Parathyroid adenoma (tissue), 2 donors: ENCODE data around the gene ASTL.

ENCODE experiments used
- H2AFZ ChIP-seq: fragments of 300-600 bp; sonication (generic); one replicate; pipeline ENCODE4 v1.7.0; 2017; ENCODE audit warnings: antibody characterized with exemption, mild to moderate bottlenecking
- H3K27ac ChIP-seq: fragments of 300-600 bp; sonication (generic); one replicate; pipeline ENCODE4 v1.7.0; 2017
- H3K27me3 ChIP-seq: fragments of 300-600 bp; sonication (generic); one replicate; pipeline ENCODE4 v1.7.0; 2017; ENCODE audit warnings: low read length; ENCODE audit not compliant: control insufficient read depth, insufficient read depth
- H3K36me3 ChIP-seq: fragments of 300-600 bp; sonication (generic); one replicate; pipeline ENCODE4 v1.7.0; 2017; ENCODE audit warnings: low read length; ENCODE audit not compliant: control insufficient read depth, insufficient read depth
- H3K4me1 ChIP-seq: fragments of 300-600 bp; sonication (generic); one replicate; pipeline ENCODE4 v1.7.0; 2017; ENCODE audit warnings: control low read depth
- H3K4me2 ChIP-seq: fragments of 300-600 bp; sonication (generic); one replicate; pipeline ENCODE4 v1.7.0; 2017; ENCODE audit warnings: low read length
- H3K4me3 ChIP-seq: fragments of 300-600 bp; sonication (generic); one replicate; pipeline ENCODE4 v1.7.0; 2017; ENCODE audit warnings: low read depth, low read length
- H3K79me2 ChIP-seq: fragments of 300-600 bp; sonication (generic); one replicate; pipeline ENCODE4 v1.7.0; 2017; ENCODE audit warnings: control low read depth
- H3K9ac ChIP-seq: fragments of 300-600 bp; sonication (generic); one replicate; pipeline ENCODE4 v1.7.0; 2017; ENCODE audit warnings: mild to moderate bottlenecking
- H3K9me3 ChIP-seq: fragments of 300-600 bp; sonication (generic); one replicate; pipeline ENCODE4 v1.7.0; 2017; ENCODE audit warnings: low read length; ENCODE audit not compliant: control insufficient read depth
- CTCF ChIP-seq: fragments of 300-600 bp; sonication (generic); IDR thresholded peaks from one replicate; pipeline ENCODE4 v1.7.0; 2017; ENCODE audit warnings: antibody characterized with exemption, mild to moderate bottlenecking
- donor health status: primary hyperparathyroidism.

ASTL gene

DNA sequence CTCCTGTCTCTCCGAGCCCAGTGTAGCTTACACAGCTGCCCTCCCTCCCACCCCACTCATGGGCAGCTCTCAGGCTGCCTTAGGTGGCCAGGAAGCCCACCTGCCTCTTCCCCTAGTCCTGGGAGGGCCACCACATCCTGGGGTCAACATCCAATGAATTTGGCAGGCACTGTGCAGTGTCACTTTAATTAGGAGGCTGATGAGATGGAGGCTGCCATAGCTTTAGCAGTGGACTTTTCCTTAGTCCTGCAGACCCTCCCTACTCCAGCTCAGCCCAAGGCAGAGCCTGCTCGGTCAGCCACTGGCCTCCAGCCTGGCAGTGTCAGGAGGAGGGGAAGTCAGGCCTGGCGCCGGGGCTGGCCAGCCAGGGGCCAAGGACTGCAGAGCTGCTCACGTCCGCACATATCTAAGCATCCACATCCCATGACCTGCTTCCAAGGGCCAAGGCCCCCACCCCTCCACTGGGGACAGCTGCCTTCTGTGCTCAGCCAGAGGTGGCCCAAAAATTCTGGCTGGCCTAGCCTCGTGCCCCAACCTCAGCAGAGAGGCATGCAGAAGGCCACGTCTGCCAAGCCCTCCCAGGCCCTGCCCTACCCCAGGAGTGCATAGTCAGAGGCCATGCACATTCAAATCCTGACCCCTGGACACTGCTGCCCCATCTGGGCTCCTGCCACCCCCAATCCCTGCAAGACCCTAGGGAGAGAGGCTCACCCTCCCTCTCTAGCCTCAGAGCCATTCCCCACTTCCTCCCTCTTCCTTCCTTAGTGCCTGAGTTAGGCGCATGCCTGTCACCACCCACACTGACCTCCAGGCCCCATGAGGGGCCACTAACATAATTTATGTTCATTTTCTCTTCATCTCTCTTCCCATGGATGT is 55.0 kb downstream of the ASTL start:
- Histone ChIP-seq H3K9ac (no peak overlapping the region), H3K4me3 (no peak overlapping the region), H3K27ac (no peak overlapping the region), H3K79me2 (no peaks in the 10 kb centered on the region), H3K4me1 (no peaks in the 10 kb centered on the region), H3K36me3 (no peaks in the 10 kb centered on the region), H2AFZ (no peak overlapping the region), H3K27me3 (no peaks in the 10 kb centered on the region), H3K9me3 (no peaks in the 10 kb centered on the region), H3K4me2 (no peak overlapping the region)
- no peak for TF ChIP-seq CTCF

DNA sequence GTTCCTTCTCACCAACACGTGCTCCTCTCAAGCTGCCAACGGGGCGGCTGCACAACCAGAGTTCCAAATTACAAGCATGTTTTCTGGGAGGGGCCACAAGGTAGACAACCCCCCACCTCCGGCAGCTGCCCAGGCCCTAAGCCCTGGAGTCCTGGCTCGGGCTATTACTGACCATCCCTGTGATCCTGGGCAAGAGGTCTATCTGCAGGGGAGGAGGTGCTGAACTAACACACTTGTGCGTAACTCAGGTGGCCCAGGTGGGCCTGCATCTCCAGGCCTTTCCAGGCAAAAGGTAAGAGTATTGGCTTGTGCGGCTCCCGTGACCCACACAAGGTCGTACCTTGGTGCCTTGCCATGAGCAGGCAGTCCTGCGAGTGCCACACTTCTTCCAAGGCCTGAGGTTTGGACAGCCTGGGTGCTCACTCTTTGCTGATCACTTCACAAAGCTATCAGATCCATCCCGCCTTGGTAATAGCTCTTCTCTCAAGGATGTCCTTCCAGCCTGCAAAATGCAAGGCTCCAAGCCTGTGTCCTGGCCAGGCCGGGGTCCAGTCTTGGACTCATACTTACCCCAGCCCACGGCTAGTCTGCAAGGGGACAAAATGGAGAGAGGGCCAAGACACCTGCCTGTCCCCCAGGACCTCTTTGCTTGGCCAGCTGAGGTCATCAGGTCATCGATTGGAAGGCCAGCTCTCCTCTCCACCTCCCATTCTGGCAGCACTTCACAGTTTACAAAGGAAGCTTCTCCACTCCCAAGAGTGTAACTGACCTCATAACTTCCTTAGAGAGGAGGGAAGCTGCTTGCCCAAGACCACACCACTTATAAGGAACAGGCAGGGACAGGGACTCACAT is 55.9 kb downstream of the ASTL start:
- Histone ChIP-seq H3K4me2 (no peak overlapping the region), H3K9me3 (no peaks in the 10 kb centered on the region), H3K27ac (no peak overlapping the region), H3K36me3 (no peaks in the 10 kb centered on the region), H3K4me1 (no peaks in the 10 kb centered on the region), H3K4me3 (no peak overlapping the region), H3K27me3 (no peaks in the 10 kb centered on the region), H3K9ac (no peak overlapping the region), H3K79me2 (no peaks in the 10 kb centered on the region), H2AFZ (no peak overlapping the region)
- no peak for TF ChIP-seq CTCF

GRCh38 chr2:96081042-96081441 is 57.3 kb downstream of the ASTL start:
- H3K4me2 ChIP-seq, result no peak overlapping the region
- H3K4me1 ChIP-seq, result no peaks in the 10 kb centered on the region
- H3K36me3 ChIP-seq, result no peaks in the 10 kb centered on the region
- no peak overlapping the region for H2AFZ ChIP-seq
- H3K79me2 ChIP-seq, result no peaks in the 10 kb centered on the region
- H3K27ac ChIP-seq, result no peak overlapping the region
- no peak for TF ChIP-seq CTCF
- no peaks in the 10 kb centered on the region for H3K27me3 ChIP-seq
- no peaks in the 10 kb centered on the region for H3K9me3 ChIP-seq
- no peak overlapping the region for H3K9ac ChIP-seq
- no peak overlapping the region for H3K4me3 ChIP-seq

DNA sequence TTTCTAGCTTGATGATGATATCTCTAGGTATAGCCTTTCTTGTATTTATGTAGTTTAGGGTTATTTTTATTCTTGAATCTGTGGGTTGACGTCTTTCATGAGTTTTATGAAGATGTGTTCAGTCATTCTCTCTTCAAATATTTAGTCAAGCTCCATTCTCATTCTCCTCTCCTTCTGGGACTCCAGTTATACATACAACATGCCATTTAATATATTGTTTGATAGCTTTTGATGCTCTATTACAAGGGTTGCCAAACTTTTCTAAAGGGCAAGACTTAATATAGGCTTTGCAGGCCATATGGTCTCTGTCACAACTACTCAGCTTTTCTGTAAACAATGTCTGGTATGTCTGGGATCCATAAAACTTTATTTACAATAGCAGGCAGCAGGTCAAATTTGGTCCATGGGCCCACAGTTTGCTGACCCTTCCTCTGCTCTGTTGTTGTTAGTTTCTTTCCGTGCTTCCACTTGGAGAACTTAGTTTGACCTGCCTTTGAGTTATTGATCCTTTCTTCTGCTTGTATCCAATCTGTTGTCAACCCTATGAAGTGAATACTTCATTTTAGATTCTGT is 63.0 kb downstream of the ASTL start:
- Histone ChIP-seq H3K36me3 (no peaks in the 10 kb centered on the region), H3K79me2 (no peaks in the 10 kb centered on the region), H3K4me3 (no peak overlapping the region), H3K27me3 (no peaks in the 10 kb centered on the region), H3K4me2 (no peak overlapping the region), H3K9ac (no peak overlapping the region), H2AFZ (no peak overlapping the region), H3K9me3 (no peaks in the 10 kb centered on the region), H3K27ac (no peak overlapping the region), H3K4me1 (no peaks in the 10 kb centered on the region)
- no peak for TF ChIP-seq CTCF
